22Rv1 (cell line): ENCODE results near the gene OR52E5.

Experiments
- H3K27ac ChIP-seq: fragments of 450-650 bp; 2 replicates; pipeline ENCODE4 v1.5.1; 2017
- CTCF ChIP-seq: fragments of 450-650 bp; IDR thresholded peaks from 2 replicates; pipeline ENCODE4 v1.5.1; 2017; ENCODE audit warnings: mild to moderate bottlenecking
- ZFX ChIP-seq: fragments of 450-650 bp; IDR thresholded peaks from 2 replicates; pipeline ENCODE4 v1.6.1; 2017; ENCODE audit warnings: antibody characterized with exemption, borderline replicate concordance

Gene OR52E5

GRCh38 chr11:5922749-5923426 is 29.9 kb downstream of the OR52E5 start:
- TF ChIP-seq CTCF (no peak), ZFX (no peak)
- H3K27ac ChIP-seq = no peak overlapping the region

- H3K27ac ChIP-seq = no peak overlapping the region
Measured at GRCh38 chr11:5923427-5923776, 30.4 kb downstream of the OR52E5 start.

GRCh38 chr11:5923794-5924193 is 30.8 kb downstream of the OR52E5 start:
- H3K27ac ChIP-seq = no peak overlapping the region
- TF ChIP-seq ZFX (no peak), CTCF (no peak)

More at GRCh38 chr11:5923427-5923776, 30.4 kb downstream of the OR52E5 start:
- no peak for TF ChIP-seq CTCF
- TF ChIP-seq ZFX = no peak

GRCh38 chr11:5928271-5928670 is 35.3 kb downstream of the OR52E5 start:
- TF ChIP-seq ZFX (no peak), CTCF (no peak)
- no peak overlapping the region for H3K27ac ChIP-seq

- TF ChIP-seq ZFX (no peak), CTCF (no peak)
- H3K27ac ChIP-seq = no peak overlapping the region
Measured at GRCh38 chr11:5928811-5929210, 35.8 kb downstream of the OR52E5 start.

- TF ChIP-seq CTCF (no peak), ZFX (no peak)
- no peak overlapping the region for H3K27ac ChIP-seq
Measured at GRCh38 chr11:5929571-5930368, 36.8 kb downstream of the OR52E5 start.

GRCh38 chr11:5930614-5931013 is 37.6 kb downstream of the OR52E5 start:
- no peak for TF ChIP-seq CTCF
- no peak for TF ChIP-seq ZFX

More at GRCh38 chr11:5930614-5931013, 37.6 kb downstream of the OR52E5 start:
- no peak overlapping the region for H3K27ac ChIP-seq
